COR-L47 (cell line): Measurements from ENCODE around the gene CCR8.
"Not testable (repeated sequence)": the region's sequence is repeated elsewhere in the genome, so short reads cannot be mapped to it uniquely, and the experiment has no call there.

Experiments used
- DNase-seq: peaks from one replicate; lab custom pipeline; 2025; lab: John Stamatoyannopoulos, UW

The CCR8 gene

GRCh38 chr3:39315420-39315819 is 14.1 kb upstream of the CCR8 start:
- no peak for DNase-seq

GRCh38 chr3:39317571-39318169 is 11.8 kb upstream of the CCR8 start:
- no peak for DNase-seq

DNA sequence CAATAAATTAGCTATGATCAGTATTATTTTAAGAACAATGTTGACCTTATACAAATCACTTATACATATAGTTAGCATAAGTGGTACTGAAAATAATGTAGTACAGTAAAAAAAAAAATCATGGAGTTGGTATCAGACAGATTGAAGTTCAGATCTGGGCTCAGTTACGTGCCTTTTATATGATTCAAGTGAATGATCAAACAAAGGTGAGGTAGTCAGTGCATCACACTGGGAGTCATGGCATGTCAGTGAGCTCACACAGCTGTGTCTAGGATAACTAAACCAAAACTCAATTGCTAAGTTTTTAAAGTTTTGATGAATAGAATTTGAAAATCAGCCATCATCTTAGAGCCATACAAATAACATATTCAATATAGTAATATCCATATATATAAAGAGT is 11.2 kb upstream of the CCR8 start:
- DNase-seq: no peak

- DNase-seq: no peak
These were observed 10.3 kb upstream of the CCR8 start for GRCh38 chr3:39319249-39319648.

DNA sequence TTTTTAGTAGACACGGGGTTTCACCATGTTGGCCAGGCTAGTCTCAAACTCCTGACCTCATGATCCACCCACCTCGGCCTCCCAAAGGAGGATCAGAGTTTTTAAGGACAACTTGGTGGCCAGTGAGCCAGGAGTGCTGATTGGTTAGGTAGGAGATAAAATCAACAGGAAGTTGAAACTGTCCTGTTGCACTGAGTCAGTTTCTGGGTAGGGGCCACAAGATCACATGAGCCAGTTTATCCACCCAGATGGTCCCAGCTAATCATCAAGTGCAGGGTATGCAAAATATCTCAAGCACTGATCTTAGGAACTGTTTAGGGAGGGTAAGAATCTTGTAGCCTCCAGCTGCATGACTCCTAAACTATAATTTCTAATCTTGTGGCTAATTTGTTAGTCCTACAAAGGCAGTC is 7.9 kb upstream of the CCR8 start:
- not testable (repeated sequence) for DNase-seq

DNA sequence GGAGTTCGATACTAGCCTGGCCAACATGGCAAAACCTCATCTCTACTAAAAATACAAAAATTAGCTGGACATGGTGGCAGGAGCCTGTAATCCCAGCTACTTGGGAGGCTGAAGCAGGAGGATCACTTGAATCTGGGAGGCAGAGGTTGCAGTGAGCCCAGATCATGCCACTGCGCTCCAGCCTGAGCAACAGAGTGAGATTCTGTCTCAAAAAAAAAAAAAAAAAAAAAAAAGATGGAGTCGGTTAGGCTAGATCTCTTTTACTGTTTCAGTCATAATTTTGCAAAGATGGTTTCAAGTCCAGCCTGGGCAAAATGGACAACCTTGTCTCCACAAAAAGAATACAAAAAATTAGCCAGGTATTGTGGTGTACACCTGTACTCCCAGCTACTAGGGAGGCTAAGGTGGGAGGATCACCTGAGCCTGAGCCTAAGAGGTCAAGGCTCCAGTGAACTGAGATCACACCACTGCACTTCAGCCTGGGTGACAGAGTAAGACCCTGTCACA is 7.2 kb upstream of the CCR8 start:
- DNase-seq: not testable (repeated sequence)

DNA sequence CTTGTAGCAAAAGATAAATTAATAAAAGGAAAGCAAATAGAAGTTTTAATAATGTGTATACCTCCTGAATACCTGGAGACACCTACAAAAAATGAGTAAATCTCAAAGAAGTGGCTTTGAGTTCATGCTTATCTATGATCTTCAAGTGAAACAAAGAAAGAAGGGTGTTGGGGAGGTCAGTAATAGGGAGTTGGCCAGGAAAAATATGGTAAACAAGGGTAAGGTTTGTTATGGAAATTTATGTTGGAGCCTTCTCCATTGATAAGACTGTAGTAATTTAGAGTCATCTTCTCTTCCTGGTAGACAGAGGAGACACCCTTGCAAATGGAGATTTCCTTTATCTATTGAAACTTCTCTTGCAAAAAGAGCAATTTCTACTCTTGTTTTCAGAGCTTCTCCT is 6.6 kb upstream of the CCR8 start:
- DNase-seq: no peak

GRCh38 chr3:39323494-39323893 is 6.0 kb upstream of the CCR8 start:
- DNase-seq: no peak

- DNase-seq: no peak
These were observed 4.3 kb upstream of the CCR8 start for GRCh38 chr3:39325236-39325635.

- DNase-seq: no peak
These were observed 2.3 kb upstream of the CCR8 start for GRCh38 chr3:39327053-39327745.

- no peak for DNase-seq
These were observed 1.7 kb upstream of the CCR8 start for GRCh38 chr3:39327746-39328349.

DNA sequence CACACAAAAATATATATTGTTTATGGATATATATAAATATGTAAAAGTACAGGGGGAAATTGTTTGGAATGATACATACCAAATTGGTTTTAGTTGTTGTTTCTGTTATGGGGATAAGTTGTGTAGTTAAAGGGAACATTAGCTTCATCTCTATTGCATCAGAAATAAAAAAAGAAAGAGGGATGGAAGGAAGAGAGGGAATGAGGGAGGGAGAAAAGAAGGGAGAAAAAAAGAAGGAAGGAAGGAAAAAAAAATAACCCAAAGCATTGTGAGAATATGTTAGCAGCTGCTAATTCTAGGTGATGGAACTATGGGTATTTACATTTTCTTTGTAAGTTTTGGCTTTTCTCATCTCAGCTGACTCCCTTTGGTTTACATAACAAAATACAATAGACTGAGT is 1.3 kb downstream of the CCR8 start:
- DNase-seq: no peak

DNA sequence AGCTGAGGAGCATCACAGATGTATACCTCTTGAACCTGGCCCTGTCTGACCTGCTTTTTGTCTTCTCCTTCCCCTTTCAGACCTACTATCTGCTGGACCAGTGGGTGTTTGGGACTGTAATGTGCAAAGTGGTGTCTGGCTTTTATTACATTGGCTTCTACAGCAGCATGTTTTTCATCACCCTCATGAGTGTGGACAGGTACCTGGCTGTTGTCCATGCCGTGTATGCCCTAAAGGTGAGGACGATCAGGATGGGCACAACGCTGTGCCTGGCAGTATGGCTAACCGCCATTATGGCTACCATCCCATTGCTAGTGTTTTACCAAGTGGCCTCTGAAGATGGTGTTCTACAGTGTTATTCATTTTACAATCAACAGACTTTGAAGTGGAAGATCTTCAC is 3.0 kb downstream of the CCR8 start:
- DNase-seq: no peak

DNA sequence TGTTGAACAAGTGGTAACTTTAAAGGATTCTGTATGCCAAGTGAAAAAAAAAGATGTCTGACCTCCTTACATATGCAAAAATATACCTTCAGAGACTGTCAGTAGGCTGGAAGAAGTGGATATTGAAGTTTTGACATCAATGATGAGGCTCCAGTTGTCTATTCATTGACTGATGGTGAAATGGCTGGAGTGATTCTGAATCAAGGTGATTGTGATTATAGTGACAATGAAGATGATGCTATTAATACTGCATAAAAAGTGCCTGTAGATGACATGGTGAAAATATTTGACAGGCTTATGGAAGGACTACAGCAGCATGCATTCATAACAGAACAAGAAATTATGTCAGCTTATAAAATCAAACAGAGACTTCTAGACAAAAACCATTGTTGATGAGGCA is 4.1 kb downstream of the CCR8 start:
- DNase-seq: no peak

DNA sequence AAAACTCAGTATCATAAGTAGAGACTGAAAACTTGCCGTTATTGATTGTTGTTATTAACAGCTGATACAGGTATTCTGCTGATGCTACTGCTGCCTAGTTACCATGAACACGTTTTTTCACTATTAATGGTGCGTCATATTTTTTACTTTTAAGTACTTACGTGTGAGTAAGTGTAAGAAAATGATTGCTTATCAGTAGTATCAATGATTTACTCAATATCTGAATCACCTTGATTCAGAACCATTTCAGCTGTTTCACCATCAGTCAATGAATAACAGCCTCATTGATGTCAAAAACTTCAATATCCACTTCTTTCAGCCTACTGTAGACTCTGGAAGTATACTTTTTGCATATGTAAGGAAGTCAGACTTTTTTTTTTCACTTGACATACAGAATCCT is 4.7 kb downstream of the CCR8 start:
- no peak for DNase-seq

- DNase-seq: no peak
These were observed 8.7 kb downstream of the CCR8 start for GRCh38 chr3:39338201-39338600.

DNA sequence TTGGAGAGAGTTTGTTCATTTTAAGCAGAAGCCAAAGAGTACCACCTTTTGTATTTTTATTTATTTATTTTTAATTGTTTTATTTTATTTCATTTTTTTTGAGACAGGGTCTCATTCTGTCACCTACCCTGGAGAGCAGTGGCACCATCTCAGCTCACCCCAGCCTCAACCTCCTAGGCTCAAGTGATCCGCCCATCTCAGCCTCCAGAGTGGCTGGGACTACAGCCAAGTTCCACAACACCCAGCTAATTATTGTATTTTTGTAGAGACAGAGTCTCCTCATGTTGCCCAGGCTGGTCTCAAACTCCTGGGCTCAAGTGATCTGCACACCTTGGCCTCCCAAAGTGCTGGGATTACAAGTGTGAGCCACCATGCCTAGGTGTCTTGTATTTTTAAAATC is 9.6 kb downstream of the CCR8 start:
- no peak for DNase-seq

- no peak for DNase-seq
These were observed 13.7 kb downstream of the CCR8 start for GRCh38 chr3:39343076-39343717.

GRCh38 chr3:39343760-39344159 is 14.3 kb downstream of the CCR8 start:
- DNase-seq: no peak

DNA sequence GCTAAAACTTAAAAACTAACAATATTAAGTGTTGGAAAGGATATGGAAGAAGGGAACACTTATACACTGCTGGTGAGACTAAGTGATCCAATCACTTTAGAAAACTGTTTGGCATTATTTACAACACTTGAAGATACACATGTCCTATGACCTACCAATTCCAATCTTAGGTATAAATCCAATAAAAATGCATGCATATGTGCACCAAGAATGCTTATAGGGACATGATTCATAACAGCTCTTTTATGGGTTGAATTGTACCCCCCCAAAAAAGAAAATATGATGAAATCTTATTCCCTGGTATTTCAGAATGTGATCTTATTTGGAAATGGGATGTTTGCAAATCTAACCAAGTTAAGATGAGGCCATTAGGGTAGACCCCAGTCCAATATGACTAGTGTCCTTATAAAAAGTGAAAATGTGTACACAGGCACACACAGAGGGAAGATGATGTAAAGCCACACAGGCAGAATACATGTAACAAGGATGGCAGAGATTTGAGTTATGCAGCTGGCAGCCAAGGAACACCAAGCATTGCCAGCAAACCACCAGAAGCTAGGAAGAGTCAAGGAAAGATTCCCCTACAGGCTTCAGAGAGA is 15.3 kb downstream of the CCR8 start:
- DNase-seq: no peak

DNA sequence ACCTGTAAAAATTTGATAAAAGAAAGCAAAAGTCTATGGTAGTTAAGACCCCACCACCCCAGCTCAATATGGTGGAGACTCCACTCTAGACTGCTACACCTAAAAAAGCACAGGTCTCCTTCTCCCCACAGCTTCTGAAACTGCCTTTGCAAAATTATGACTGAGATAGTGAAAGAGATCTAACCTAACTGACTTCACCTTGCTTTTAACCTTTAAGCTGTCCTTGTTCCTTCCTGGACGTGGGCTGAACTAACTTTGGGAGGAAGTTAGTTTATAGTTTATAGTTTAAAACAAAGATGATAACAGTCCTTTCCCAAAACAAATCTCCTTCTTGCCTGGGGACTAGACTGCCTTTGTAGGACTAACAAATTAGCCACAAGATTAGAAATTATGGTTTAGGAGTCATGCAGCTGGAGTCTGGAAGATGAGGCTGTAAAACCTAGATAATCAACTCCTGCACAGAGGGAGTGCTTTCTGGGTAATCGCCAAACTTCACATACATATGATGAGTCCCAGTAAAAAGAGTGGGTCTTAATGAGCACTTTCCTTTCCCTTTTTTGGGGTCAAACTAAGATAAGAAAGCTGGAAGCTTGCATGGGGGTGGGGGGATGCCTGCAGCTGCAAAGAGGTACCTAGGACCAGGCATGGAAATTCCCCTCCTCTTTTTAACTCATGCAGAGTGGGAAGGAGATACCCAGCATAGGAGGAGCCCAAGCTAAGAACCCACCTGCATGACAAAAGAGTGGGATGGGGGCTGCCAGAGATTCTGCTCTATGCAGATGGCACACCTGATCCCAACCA is 17.5 kb downstream of the CCR8 start:
- DNase-seq: no peak

DNA sequence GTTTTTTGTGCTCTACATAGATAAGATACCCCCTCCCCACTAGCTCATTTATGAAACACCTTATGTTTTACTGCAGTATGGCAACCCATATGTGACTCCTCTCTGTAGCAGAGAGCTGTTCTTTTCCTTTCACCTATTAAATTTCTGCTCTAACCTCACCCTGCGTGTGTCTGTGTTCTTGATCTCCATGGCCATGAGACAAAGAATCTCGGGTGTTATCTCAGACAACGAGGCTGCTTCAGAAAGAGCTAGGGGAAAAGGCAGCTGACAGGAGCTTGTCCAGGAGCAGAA is 18.0 kb downstream of the CCR8 start:
- DNase-seq: no peak
